HG02973 (cell line): ENCODE data around the gene ARSH.
"Not testable (repeated sequence)": the region's sequence is repeated elsewhere in the genome, so short reads cannot be mapped to it uniquely, and the experiment has no call there.

ENCODE experiments used
- ATAC-seq: cut with Tn5 transposase; IDR thresholded peaks from one replicate; pipeline ENCODE4 v1.9.1; 2021; ENCODE audit warnings: moderate library complexity; ENCODE audit not compliant: unreplicated experiment

ARSH gene

GRCh38 chrX:3029129-3029528, 22.8 kb downstream of the ARSH start:
- ATAC-seq = no peak

GRCh38 chrX:3037218-3037617, 30.9 kb downstream of the ARSH start:
- no peak for ATAC-seq

GRCh38 chrX:3044196-3044595, 37.9 kb downstream of the ARSH start:
- no peak for ATAC-seq

GRCh38 chrX:3044671-3045070, 38.3 kb downstream of the ARSH start:
- ATAC-seq = no peak

GRCh38 chrX:3046253-3047240, 40.2 kb downstream of the ARSH start:
- no peak for ATAC-seq

- not testable (repeated sequence) for ATAC-seq
These were observed 44.3 kb downstream of the ARSH start for GRCh38 chrX:3050523-3051175.

GRCh38 chrX:3052860-3053259, 46.5 kb downstream of the ARSH start:
- ATAC-seq = no peak

- ATAC-seq = no peak
These were observed 60.2 kb downstream of the ARSH start for GRCh38 chrX:3066555-3066954.

GRCh38 chrX:3075959-3076358, 69.6 kb downstream of the ARSH start:
- ATAC-seq = no peak

- ATAC-seq = no peak
These were observed 70.2 kb downstream of the ARSH start for GRCh38 chrX:3076416-3076991.
